ENCODE measurements around the gene PDCD11.
A peak's percentile ranks its signal among the peaks of the same experiment; 100 is the strongest.

PDCD11 gene

GRCh38 chr10:103449208-103450144, 53.0 kb downstream of the PDCD11 start:
- DNase-seq (ENCODE audit: low read depth in 2 of 2, low spot score in 1 of 2), result no peak

- no peak for DNase-seq (ENCODE audit: low read depth in 2 of 2, low spot score in 1 of 2)
Observed at GRCh38 chr10:103450201-103450695, 53.8 kb downstream of the PDCD11 start.

GRCh38 chr10:103451091-103451813, 54.8 kb downstream of the PDCD11 start:
- peak; percentile 6 to 15 for DNase-seq (ENCODE audit: low read depth in 2 of 2, low spot score in 1 of 2)

GRCh38 chr10:103451831-103452505, 55.5 kb downstream of the PDCD11 start, which contains the start of gene CALHM2:
Gene CALHM2, minus strand, starts transcription at chr10:103452370. Its CDS starts 2,429 bp downstream, at chr10:103449941.
- DNase-seq (ENCODE audit: low read depth in 2 of 2, low spot score in 1 of 2), result peak; percentile 36 to 44

- no peak for DNase-seq (ENCODE audit: low read depth in 2 of 2, low spot score in 1 of 2)
Observed at GRCh38 chr10:103452506-103453230, 56.2 kb downstream of the PDCD11 start.

GRCh38 chr10:103454026-103454425, 57.6 kb downstream of the PDCD11 start:
- DNase-seq (ENCODE audit: low read depth in 2 of 2, low spot score in 1 of 2), result no peak

GRCh38 chr10:103455235-103455634, 58.8 kb downstream of the PDCD11 start:
- DNase-seq (ENCODE audit: low read depth in 2 of 2, low spot score in 1 of 2), result no peak

GRCh38 chr10:103456074-103456660, 59.7 kb downstream of the PDCD11 start:
- no peak for DNase-seq (ENCODE audit: low read depth in 2 of 2, low spot score in 1 of 2)

GRCh38 chr10:103457176-103457712, 60.8 kb downstream of the PDCD11 start:
- no peak for DNase-seq (ENCODE audit: low read depth in 2 of 2, low spot score in 1 of 2)

GRCh38 chr10:103457896-103458583, 61.6 kb downstream of the PDCD11 start:
- DNase-seq (ENCODE audit: low read depth in 2 of 2, low spot score in 1 of 2), result no peak

- no peak for DNase-seq (ENCODE audit: low read depth in 2 of 2, low spot score in 1 of 2)
Observed at GRCh38 chr10:103458720-103459119, 62.3 kb downstream of the PDCD11 start, which contains the start of gene CALHM1. Gene CALHM1, minus strand, starts transcription at chr10:103458900. Its CDS starts 149 bp downstream, at chr10:103458751.

- no peak for DNase-seq (ENCODE audit: low read depth in 2 of 2, low spot score in 1 of 2)
Observed at GRCh38 chr10:103459615-103460014, 63.2 kb downstream of the PDCD11 start.

GRCh38 chr10:103463499-103463898, 67.1 kb downstream of the PDCD11 start:
- no peak for DNase-seq (ENCODE audit: low read depth in 2 of 2, low spot score in 1 of 2)

GRCh38 chr10:103465411-103466179, 69.2 kb downstream of the PDCD11 start:
- no peak for DNase-seq (ENCODE audit: low read depth in 2 of 2, low spot score in 1 of 2)

- no peak for DNase-seq (ENCODE audit: low read depth in 2 of 2, low spot score in 1 of 2)
Observed at GRCh38 chr10:103466734-103467133, 70.3 kb downstream of the PDCD11 start.

- no peak for DNase-seq (ENCODE audit: low read depth in 2 of 2, low spot score in 1 of 2)
Observed at GRCh38 chr10:103467406-103467805, 71.0 kb downstream of the PDCD11 start.

GRCh38 chr10:103469201-103469600, 72.8 kb downstream of the PDCD11 start:
- no peak for DNase-seq (ENCODE audit: low read depth in 2 of 2, low spot score in 1 of 2)
